Fibroblast of villous mesenchyme (primary cell): Measurements from ENCODE around the gene INTS12. TPM values are rescaled to one million over a fixed set of nuclear protein-coding genes. Genes with fewer than 3 reads are reported as not detected.
"Not testable (repeated sequence)": the region's sequence is repeated elsewhere in the genome, so short reads cannot be mapped to it uniquely, and the experiment has no call there.

ENCODE experiments used
- DNase-seq: peaks from one replicate; pipeline ENCODE4 v3.0.0-alpha.2; 2010; ENCODE audit warnings: low read depth
- H3K4me3 ChIP-seq: 2 replicates; pipeline ENCODE4 v1.5.1; 2011; ENCODE audit warnings: low read depth, mild to moderate bottlenecking, low read length
- CTCF ChIP-seq: IDR thresholded peaks from 2 replicates; pipeline ENCODE4 v1.5.1; 2012; ENCODE audit warnings: low read depth, mild to moderate bottlenecking, low read length; ENCODE audit not compliant: insufficient read depth
- total RNA-seq: library from RNA; depleted of rRNA; stranded (reverse); fragments of >200 nt; gene quantifications from 2 replicates; pipeline ENCODE4 v1.2.3, GENCODE V29; 2012

Gene INTS12
- total RNA-seq, 1 donor: 18.6 TPM

GRCh38 chr4:105710012-105710600 is 1.6 kb upstream of the INTS12 start:
- DNase-seq: no peak
- peak overlapping the region; percentile 95 for H3K4me3 ChIP-seq
- TF ChIP-seq CTCF: no peak

GRCh38 chr4:105709081-105709450 is 577 bp upstream of the INTS12 start:
- H3K4me3 ChIP-seq: peak overlapping the region; percentile 95
- DNase-seq: peak; percentile 33
- no peak for TF ChIP-seq CTCF

GRCh38 chr4:105707782-105708180 is 708 bp downstream of the INTS12 start:
- DNase-seq: peak; percentile 22
- TF ChIP-seq CTCF: no peak
- peak overlapping the region; percentile 95 for H3K4me3 ChIP-seq

- no peak for TF ChIP-seq CTCF
- DNase-seq: no peak
- no peak overlapping the region for H3K4me3 ChIP-seq
Measured at GRCh38 chr4:105698607-105699006, 9.9 kb downstream of the INTS12 start.

GRCh38 chr4:105695832-105696231 is 12.7 kb downstream of the INTS12 start:
- not testable (repeated sequence) for DNase-seq, H3K4me3 ChIP-seq

- H3K4me3 ChIP-seq, DNase-seq: not testable (repeated sequence)
Measured at GRCh38 chr4:105694812-105695211, 13.7 kb downstream of the INTS12 start.

- no peak for TF ChIP-seq CTCF
- DNase-seq: no peak
- H3K4me3 ChIP-seq: no peak overlapping the region
Measured at GRCh38 chr4:105686571-105686970, 21.9 kb downstream of the INTS12 start.

GRCh38 chr4:105683038-105683437 is 25.5 kb downstream of the INTS12 start:
- TF ChIP-seq CTCF: no peak
- H3K4me3 ChIP-seq: no peak overlapping the region
- no peak for DNase-seq
